ENCODE results near the gene BSPH1. TPM values are rescaled to one million over a fixed set of nuclear protein-coding genes. Genes with fewer than 3 reads are reported as not detected.

Gene BSPH1
- total and polyA plus RNA-seq, 2 donors (not counting 3 experiments of a cell fraction or from before 2014, with no cell fraction given): not detected

GRCh38 chr19:48036765-48037164 lies 44.8 kb upstream of the BSPH1 start:
- Histone ChIP-seq H3K27me3 (ENCODE audit: control insufficient read depth in 2 of 2, insufficient read depth in 2 of 2, low read length in 2 of 2) (peaks cover 0 to 2% of the 10 kb centered on the region in 2 experiments), H3K4me2 (ENCODE audit: insufficient read depth, low read length) (no peak overlapping the region), H3K9me3 (replicated peaks; ENCODE audit: control insufficient read depth, insufficient read depth, low read length) (no peaks in the 10 kb centered on the region), H3K9ac (replicated peaks; ENCODE audit: extremely low read depth, insufficient read depth, low read length) (no peak overlapping the region), H3K9me1 (replicated peaks; ENCODE audit: control insufficient read depth, extremely low read depth, insufficient read depth, low read length) (no peaks in the 10 kb centered on the region), H4K20me1 (replicated peaks; ENCODE audit: control insufficient read depth, extremely low read depth, insufficient read depth, low read length) (no peaks in the 10 kb centered on the region), H3K27ac (ENCODE audit: insufficient read depth, low read depth, low read length) (no peak overlapping the region), H3K4me1 (ENCODE audit: control insufficient read depth, extremely low read depth, insufficient read depth, low read length) (no peaks in the 10 kb centered on the region), H3K4me3 (replicated peaks in 1 of 3; ENCODE audit: insufficient read depth in 1 of 3, low read depth in 1 of 3, low read length in 3 of 3) (no peak overlapping the region), H2AFZ (ENCODE audit: low read depth, low read length) (no peak overlapping the region), H3K79me2 (ENCODE audit: control insufficient read depth, insufficient read depth, low read length) (no peaks in the 10 kb centered on the region), H3K36me3 (ENCODE audit: control insufficient read depth in 2 of 2, extremely low read depth in 1 of 2, insufficient read depth in 2 of 2, low read length in 2 of 2) (no peaks in the 10 kb centered on the region)
- FAIRE-seq: no peak
- intact Hi-C loops (cut with micrococcal nuclease) (no loop called here), dilution Hi-C loops (cut with MboI; ENCODE audit: extremely low pct_ligation_motif_present, low sequenced_read_pairs) (no loop called here)
- CTCF ChIA-PET: no interaction called here
- POLR2A ChIA-PET: no interaction called here
- no peak for TF ChIP-seq MAX (IDR thresholded peaks at IDR 0.05; ENCODE audit: insufficient read depth, insufficient read length)
- no TSS peak for BruUV-seq (replicated peaks)
- DNase-seq (ENCODE audit: low read depth, low spot score): no peak

- no peaks in the 10 kb centered on the region for H3K4me1 ChIP-seq (ENCODE audit: control insufficient read depth, extremely low read depth, insufficient read depth, low read length)
- no TSS peak for BruUV-seq (replicated peaks)
- H3K4me2 ChIP-seq (ENCODE audit: insufficient read depth, low read length): no peak overlapping the region
- no peaks in the 10 kb centered on the region for H3K9me1 ChIP-seq (replicated peaks; ENCODE audit: control insufficient read depth, extremely low read depth, insufficient read depth, low read length)
- H3K79me2 ChIP-seq (ENCODE audit: control insufficient read depth, insufficient read depth, low read length): no peaks in the 10 kb centered on the region
- dilution Hi-C loops (cut with MboI; ENCODE audit: extremely low pct_ligation_motif_present, low sequenced_read_pairs) (no loop called here), intact Hi-C loops (cut with micrococcal nuclease) (no loop called here)
- no peak overlapping the region for H2AFZ ChIP-seq (ENCODE audit: low read depth, low read length)
- H3K9me3 ChIP-seq (replicated peaks; ENCODE audit: control insufficient read depth, insufficient read depth, low read length): no peaks in the 10 kb centered on the region
- no peaks in the 10 kb centered on the region for H4K20me1 ChIP-seq (replicated peaks; ENCODE audit: control insufficient read depth, extremely low read depth, insufficient read depth, low read length)
- CTCF ChIA-PET: interaction anchor here (1.3 kb wide), 1 partner anchor 11 kb away, joined by 3 read pairs; the partner anchor contains the start of gene CABP5
- TF ChIP-seq CTCF (IDR thresholded peaks at IDR 0.05; ENCODE audit: extremely low read depth in 1 of 2, insufficient read depth in 1 of 2, low read depth in 1 of 2, low read length in 2 of 2) (no peak), GATA2 (IDR thresholded peaks at IDR 0.05; ENCODE audit: insufficient read depth, insufficient read length, low read depth, low read length) (no peak), POLR2A (IDR thresholded peaks at IDR 0.05; ENCODE audit: low read depth, low read length) (no peak), JUN (IDR thresholded peaks at IDR 0.05; ENCODE audit: borderline replicate concordance, insufficient read depth, insufficient read length, low read depth) (no peak), EZH2 (IDR thresholded peaks at IDR 0.05; ENCODE audit: borderline replicate concordance, low read depth, low read length, severe bottlenecking) (no peak), MYC (IDR thresholded peaks at IDR 0.05; ENCODE audit: low read depth, low read length) (no peak), FOS (IDR thresholded peaks at IDR 0.05; ENCODE audit: borderline replicate concordance, insufficient read depth, low read length) (no peak), POLR2AphosphoS5 (IDR thresholded peaks at IDR 0.05; ENCODE audit: insufficient read depth, low read depth, low read length) (no peak), MAX (IDR thresholded peaks at IDR 0.05; ENCODE audit: insufficient read depth, insufficient read length) (no peak)
- H3K27me3 ChIP-seq (ENCODE audit: control insufficient read depth in 2 of 2, insufficient read depth in 2 of 2, low read length in 2 of 2): no peaks in the 10 kb centered on the region
- no peak overlapping the region for H3K9ac ChIP-seq (replicated peaks; ENCODE audit: extremely low read depth, insufficient read depth, low read length)
- no peak for FAIRE-seq
- no peak for DNase-seq (ENCODE audit: low read depth, low spot score)
- no peak overlapping the region for H3K4me3 ChIP-seq (replicated peaks in 1 of 3; ENCODE audit: insufficient read depth in 1 of 3, low read depth in 1 of 3, low read length in 3 of 3)
- no peak overlapping the region for H3K27ac ChIP-seq (ENCODE audit: insufficient read depth, low read depth, low read length)
- no peaks in the 10 kb centered on the region for H3K36me3 ChIP-seq (ENCODE audit: control insufficient read depth in 2 of 2, extremely low read depth in 1 of 2, insufficient read depth in 2 of 2, low read length in 2 of 2)
- POLR2A ChIA-PET: no interaction called here
Measured at GRCh38 chr19:48033604-48034003, 41.6 kb upstream of the BSPH1 start.
